Muscle of back (tissue), 13 donors: ENCODE measurements around the gene AGBL3. TPM values are rescaled to one million over a fixed set of nuclear protein-coding genes. Genes with fewer than 3 reads are reported as not detected.

Experiments used
- DNase-seq, 3 donors: peaks; one replicate each; pipeline versions ENCODE4 v3.0.0 to v3.0.0-alpha.2; 2013
- long read RNA-seq, 9 donors: transcript quantifications; one replicate each; lab custom pipeline, GENCODE V29; 2026
- polyA plus RNA-seq, 10 donors: library from polyadenylated mRNA; unstranded; fragments of 120-200 nt; gene quantifications; one replicate each; pipeline ENCODE4 v1.2.1, GENCODE V29; 2013; ENCODE audit not compliant: insufficient read length in 10 of 10

AGBL3 gene
- polyA plus RNA-seq: 1 to 10 TPM; 1.8 to 7.6 (median 3.3) TPM
- long read RNA-seq, donor 1: 0 reads
- long read RNA-seq, donor 2: 0 reads
- long read RNA-seq, donor 3: 0 reads
- long read RNA-seq, donor 4: 0 reads
- long read RNA-seq, donor 5, partial matches to known transcripts: 9 of 9 reads
- long read RNA-seq, donor 5, other reads (novel, unspliced or antisense): 0 of 9 reads
- long read RNA-seq, donor 6: 0 reads
- long read RNA-seq, donor 7, partial matches to known transcripts: 0 of 1 reads
- long read RNA-seq, donor 7, other reads (novel, unspliced or antisense): 0 of 1 reads
- long read RNA-seq, donor 8: 0 reads
- long read RNA-seq, donor 9: 0 reads

GRCh38 chr7:134986363-134987251, at the start of gene AGBL3:
AGBL3 (plus strand) TSS chr7:134986508; CDS start chr7:134987934, 1,426 bp downstream.
- peak; percentile 96 to 99 (median 98) for DNase-seq

GRCh38 chr7:134936893-134937510, 49.3 kb upstream of the AGBL3 start:
- no peak for DNase-seq

- no peak for DNase-seq
Measured at GRCh38 chr7:134938141-134938540, 48.2 kb upstream of the AGBL3 start.

GRCh38 chr7:134939136-134939535, 47.2 kb upstream of the AGBL3 start:
- DNase-seq: no peak

- no peak for DNase-seq
Measured at GRCh38 chr7:134940729-134941128, 45.6 kb upstream of the AGBL3 start.

GRCh38 chr7:134941185-134941900, 45.0 kb upstream of the AGBL3 start:
- DNase-seq: peak in 1 of 3 donors; percentile 66

- no peak for DNase-seq
Measured at GRCh38 chr7:134941952-134942351, 44.4 kb upstream of the AGBL3 start.

GRCh38 chr7:134942690-134943466, 43.4 kb upstream of the AGBL3 start:
- DNase-seq: no peak

GRCh38 chr7:134943785-134944400, 42.4 kb upstream of the AGBL3 start:
- peak in 2 of 3 donors; percentile 41 to 61 for DNase-seq

GRCh38 chr7:134945691-134946090, 40.6 kb upstream of the AGBL3 start:
- DNase-seq: no peak

GRCh38 chr7:134946260-134946659, 40.0 kb upstream of the AGBL3 start:
- no peak for DNase-seq

- DNase-seq: no peak
Measured at GRCh38 chr7:134947329-134947728, 39.0 kb upstream of the AGBL3 start.

- DNase-seq: no peak
Measured at GRCh38 chr7:134947831-134948230, 38.5 kb upstream of the AGBL3 start.

GRCh38 chr7:134948246-134948645, 38.1 kb upstream of the AGBL3 start:
- DNase-seq: no peak

GRCh38 chr7:134948736-134949135, 37.6 kb upstream of the AGBL3 start:
- DNase-seq: no peak

GRCh38 chr7:134949171-134949570, 37.1 kb upstream of the AGBL3 start:
- no peak for DNase-seq

GRCh38 chr7:134954197-134955082, 31.9 kb upstream of the AGBL3 start:
- peak in 1 of 3 donors; percentile 41 for DNase-seq

GRCh38 chr7:134957005-134957404, 29.3 kb upstream of the AGBL3 start:
- DNase-seq: no peak

GRCh38 chr7:134959810-134960209, 26.5 kb upstream of the AGBL3 start:
- DNase-seq: no peak
